HepG2 (cell line): Measurements from ENCODE around the gene COG8. TPM values are rescaled to one million over a fixed set of nuclear protein-coding genes. Genes with fewer than 3 reads are reported as not detected.

Source experiments
- ATF6 ChIP-seq: sonication (generic); formaldehyde crosslinking; conservative IDR thresholded peaks from 2 replicates; pipeline ENCODE4 v1.4.0; 2020; ENCODE audit warnings: missing genetic modification reagents
- ATRX ChIP-seq: sonication (generic); formaldehyde crosslinking; IDR thresholded peaks from 2 replicates; pipeline ENCODE4 v1.4.0; 2020; ENCODE audit warnings: missing genetic modification reagents, borderline replicate concordance
- BRF2 ChIP-seq: sonication (generic); formaldehyde crosslinking; IDR thresholded peaks from 2 replicates; pipeline ENCODE4 v1.8.1; 2022; ENCODE audit warnings: mild to moderate bottlenecking, missing genetic modification reagents
- HINFP ChIP-seq: sonication (generic); formaldehyde crosslinking; IDR thresholded peaks from 2 replicates; pipeline ENCODE4 v1.4.0; 2020; ENCODE audit warnings: low read depth, mild to moderate bottlenecking, missing genetic modification reagents
- NFE2L1 ChIP-seq: sonication (generic); formaldehyde crosslinking; IDR thresholded peaks from 2 replicates; pipeline ENCODE4 v1.4.0; 2020; ENCODE audit warnings: missing genetic modification reagents, mild to moderate bottlenecking, borderline replicate concordance
- NRL ChIP-seq: sonication (generic); formaldehyde crosslinking; IDR thresholded peaks from 2 replicates; pipeline ENCODE4 v1.5.0; 2020; ENCODE audit warnings: missing genetic modification reagents, mild to moderate bottlenecking, moderate library complexity, borderline replicate concordance
- ONECUT2 ChIP-seq: sonication (generic); formaldehyde crosslinking; IDR thresholded peaks from 2 replicates; pipeline ENCODE4 v1.4.0; 2020; ENCODE audit warnings: missing genetic modification reagents
- PCBP1 ChIP-seq: fragments of 200-400 bp; formaldehyde crosslinking; IDR thresholded peaks from 2 replicates; pipeline ENCODE4 v1.6.1; 2017; ENCODE audit warnings: mild to moderate bottlenecking, low read depth, low read length, borderline replicate concordance
- SOX5 ChIP-seq: IDR thresholded peaks from 2 replicates; pipeline ENCODE4 v1.6.1; 2016; ENCODE audit warnings: borderline replicate concordance
- TFDP2 ChIP-seq: sonication (generic); formaldehyde crosslinking; IDR thresholded peaks from 2 replicates; pipeline ENCODE4 v1.4.0; 2020; ENCODE audit warnings: missing genetic modification reagents
- THRA ChIP-seq: sonication (generic); formaldehyde crosslinking; IDR thresholded peaks from 2 replicates; pipeline ENCODE4 v1.4.0; 2020; ENCODE audit warnings: missing genetic modification reagents, borderline replicate concordance
- ZC3H13 ChIP-seq: sonication (generic); formaldehyde crosslinking; IDR thresholded peaks from 2 replicates; pipeline ENCODE4 v1.8.1; 2023; ENCODE audit warnings: mild to moderate bottlenecking, missing genetic modification reagents, moderate library complexity
- ZNF292 ChIP-seq: sonication (generic); formaldehyde crosslinking; IDR thresholded peaks from 2 replicates; pipeline ENCODE4 v1.8.1; 2022; ENCODE audit warnings: mild to moderate bottlenecking, low read depth, missing genetic modification reagents, borderline replicate concordance
- ZNF468 ChIP-seq: sonication (generic); formaldehyde crosslinking; IDR thresholded peaks from 2 replicates; pipeline ENCODE4 v1.8.0; 2022; ENCODE audit warnings: mild to moderate bottlenecking, moderate library complexity, missing genetic modification reagents
- ZNF770 ChIP-seq: sonication (generic); formaldehyde crosslinking; IDR thresholded peaks from 2 replicates; pipeline ENCODE4 v1.5.0; 2020; ENCODE audit warnings: mild to moderate bottlenecking, missing genetic modification reagents
- ZNF775 ChIP-seq: sonication (generic); formaldehyde crosslinking; IDR thresholded peaks from 2 replicates; pipeline ENCODE4 v1.4.0; 2020; ENCODE audit warnings: missing genetic modification reagents, mild to moderate bottlenecking, moderate library complexity, borderline replicate concordance
- ZSCAN12 ChIP-seq: sonication (generic); formaldehyde crosslinking; IDR thresholded peaks from 2 replicates; pipeline ENCODE4 v1.9.0; 2021; ENCODE audit warnings: mild to moderate bottlenecking, missing genetic modification reagents
- polyA plus RNA-seq, 8 experiments: library from polyadenylated mRNA; depleted of rRNA in 3 of 8; stranded (reverse) in 7 of 8; unstranded in 1 of 8; fragments of >200 nt; fragmentation: Illumina TruSeq in 4 of 8; extraction: Trizol in 4 of 8; gene quantifications; 2 replicates each; pipeline versions ENCODE4 v1.2.1 to v1.2.3, GENCODE V29; 2011 to 2016; ENCODE audit warnings: low read depth in 4 of 8, missing spikeins in 1 of 8, mixed read lengths in 1 of 8; ENCODE audit not compliant: insufficient read depth in 1 of 8
- total RNA-seq, 5 experiments: library from RNA; depleted of rRNA; stranded (reverse); fragments of >200 nt; fragmentation: Illumina TruSeq; extraction: Trizol; gene quantifications; 2 replicates each; pipeline ENCODE4 v1.2.3, GENCODE V29; 2016; ENCODE audit warnings: low read depth in 1 of 5

The COG8 gene
- total and polyA plus RNA-seq, 2 of the 13 experiments (the other 11 are each of a cell fraction or from before 2014, with no cell fraction given), result 45.5 to 52.1 TPM

- TF ChIP-seq HINFP (CRISPR knock-in tag) (peak; percentile 25; the same call in 1 of the 2 replicates), TFDP2 (CRISPR knock-in tag) (peak; percentile 97), NRL (CRISPR knock-in tag) (no peak; the same call in 1 of the 2 replicates), ZNF775 (no peak), NFE2L1 (CRISPR knock-in tag) (peak; percentile 83; the same call in 1 of the 2 replicates), ZNF770 (CRISPR knock-in tag) (peak; percentile 79), PCBP1 (0 out of 2 replicates have a peak, but pooled peaks have one; percentile 70), ZNF292 (no peak), ZNF468 (CRISPR knock-in tag) (no peak), SOX5 (CRISPR knock-in tag) (peak; percentile 73; the same call in 1 of the 2 replicates), BRF2 (peak; percentile 39; the same call in 1 of the 2 replicates), ATRX (CRISPR knock-in tag) (no peak), ZSCAN12 (no peak; the same call in 1 of the 2 replicates), ATF6 (CRISPR knock-in tag) (peak; percentile 86; the same call in 1 of the 2 replicates), THRA (CRISPR knock-in tag) (peak; percentile 87), ZC3H13 (CRISPR knock-in tag) (peak; percentile 97), ONECUT2 (CRISPR knock-in tag) (no peak; the same call in 1 of the 2 replicates)
These were observed 8.9 kb downstream of the COG8 start, which contains the start of gene PDF (continued) for GRCh38 chr16:69330286-69331109.
